H1 (cell line): ENCODE data around the gene VWA2. TPM values are rescaled to one million over a fixed set of nuclear protein-coding genes. Genes with fewer than 3 reads are reported as not detected.

ENCODE experiments used
- polyA plus RNA-seq, 7 experiments: library from polyadenylated mRNA; depleted of rRNA in 3 of 7; stranded (reverse) in 5 of 7; unstranded in 2 of 7; fragments of >200 nt in 5 of 7; fragments of 200-250 nt in 2 of 7; gene quantifications; 1 replicate in 5 of 7; 2 replicates in 1 of 7; 4 replicates in 1 of 7; pipeline versions ENCODE4 v1.2.1 to v1.2.3, GENCODE V29; 2011 to 2013; ENCODE audit warnings: missing spikeins in 2 of 7, mixed read lengths in 2 of 7
- total RNA-seq: library from RNA; stranded (reverse); fragmentation: NEBNext Ultra II Directional; extraction: Animal tissue kit (Norgen Biotek cat#: 25700); gene quantifications from 2 replicates; pipeline ENCODE4 v1.2.1, GENCODE V29; 2021
- TF ChIP-seq, protein P1 (sequence below): fragments of 300-600 bp; sonication (generic); IDR thresholded peaks from 2 replicates; pipeline ENCODE4 v1.7.1; 2012; ENCODE audit warnings: low read length, moderate library complexity, mild to moderate bottlenecking, inconsistent platforms; ENCODE audit not compliant: insufficient replicate concordance

VWA2 gene
- total and polyA plus RNA-seq, 2 of the 8 experiments (the other 6 are each of a cell fraction or from before 2014, with no cell fraction given), result 2.8 to 2.9 TPM

DNA sequence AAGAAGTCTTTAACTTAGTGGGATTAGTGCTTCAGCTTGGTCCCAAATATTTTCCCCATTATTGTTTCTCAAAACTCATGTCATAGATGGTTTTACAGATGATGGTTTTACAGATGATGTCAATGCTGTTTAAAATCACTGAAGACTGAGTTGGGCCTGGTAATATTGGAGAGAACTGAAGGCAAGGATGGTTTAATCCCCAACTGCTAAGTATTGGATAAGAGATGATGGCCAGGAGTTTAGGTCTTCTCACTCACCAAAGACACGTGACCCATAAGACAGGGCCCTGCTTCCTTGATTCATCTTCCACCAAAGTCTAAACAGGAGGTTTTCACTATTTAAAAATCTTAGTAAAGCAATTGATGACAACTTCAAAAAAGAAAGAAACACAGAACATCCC is 56.3 kb downstream of the VWA2 start (continued):
- TF ChIP-seq, protein P1, sequence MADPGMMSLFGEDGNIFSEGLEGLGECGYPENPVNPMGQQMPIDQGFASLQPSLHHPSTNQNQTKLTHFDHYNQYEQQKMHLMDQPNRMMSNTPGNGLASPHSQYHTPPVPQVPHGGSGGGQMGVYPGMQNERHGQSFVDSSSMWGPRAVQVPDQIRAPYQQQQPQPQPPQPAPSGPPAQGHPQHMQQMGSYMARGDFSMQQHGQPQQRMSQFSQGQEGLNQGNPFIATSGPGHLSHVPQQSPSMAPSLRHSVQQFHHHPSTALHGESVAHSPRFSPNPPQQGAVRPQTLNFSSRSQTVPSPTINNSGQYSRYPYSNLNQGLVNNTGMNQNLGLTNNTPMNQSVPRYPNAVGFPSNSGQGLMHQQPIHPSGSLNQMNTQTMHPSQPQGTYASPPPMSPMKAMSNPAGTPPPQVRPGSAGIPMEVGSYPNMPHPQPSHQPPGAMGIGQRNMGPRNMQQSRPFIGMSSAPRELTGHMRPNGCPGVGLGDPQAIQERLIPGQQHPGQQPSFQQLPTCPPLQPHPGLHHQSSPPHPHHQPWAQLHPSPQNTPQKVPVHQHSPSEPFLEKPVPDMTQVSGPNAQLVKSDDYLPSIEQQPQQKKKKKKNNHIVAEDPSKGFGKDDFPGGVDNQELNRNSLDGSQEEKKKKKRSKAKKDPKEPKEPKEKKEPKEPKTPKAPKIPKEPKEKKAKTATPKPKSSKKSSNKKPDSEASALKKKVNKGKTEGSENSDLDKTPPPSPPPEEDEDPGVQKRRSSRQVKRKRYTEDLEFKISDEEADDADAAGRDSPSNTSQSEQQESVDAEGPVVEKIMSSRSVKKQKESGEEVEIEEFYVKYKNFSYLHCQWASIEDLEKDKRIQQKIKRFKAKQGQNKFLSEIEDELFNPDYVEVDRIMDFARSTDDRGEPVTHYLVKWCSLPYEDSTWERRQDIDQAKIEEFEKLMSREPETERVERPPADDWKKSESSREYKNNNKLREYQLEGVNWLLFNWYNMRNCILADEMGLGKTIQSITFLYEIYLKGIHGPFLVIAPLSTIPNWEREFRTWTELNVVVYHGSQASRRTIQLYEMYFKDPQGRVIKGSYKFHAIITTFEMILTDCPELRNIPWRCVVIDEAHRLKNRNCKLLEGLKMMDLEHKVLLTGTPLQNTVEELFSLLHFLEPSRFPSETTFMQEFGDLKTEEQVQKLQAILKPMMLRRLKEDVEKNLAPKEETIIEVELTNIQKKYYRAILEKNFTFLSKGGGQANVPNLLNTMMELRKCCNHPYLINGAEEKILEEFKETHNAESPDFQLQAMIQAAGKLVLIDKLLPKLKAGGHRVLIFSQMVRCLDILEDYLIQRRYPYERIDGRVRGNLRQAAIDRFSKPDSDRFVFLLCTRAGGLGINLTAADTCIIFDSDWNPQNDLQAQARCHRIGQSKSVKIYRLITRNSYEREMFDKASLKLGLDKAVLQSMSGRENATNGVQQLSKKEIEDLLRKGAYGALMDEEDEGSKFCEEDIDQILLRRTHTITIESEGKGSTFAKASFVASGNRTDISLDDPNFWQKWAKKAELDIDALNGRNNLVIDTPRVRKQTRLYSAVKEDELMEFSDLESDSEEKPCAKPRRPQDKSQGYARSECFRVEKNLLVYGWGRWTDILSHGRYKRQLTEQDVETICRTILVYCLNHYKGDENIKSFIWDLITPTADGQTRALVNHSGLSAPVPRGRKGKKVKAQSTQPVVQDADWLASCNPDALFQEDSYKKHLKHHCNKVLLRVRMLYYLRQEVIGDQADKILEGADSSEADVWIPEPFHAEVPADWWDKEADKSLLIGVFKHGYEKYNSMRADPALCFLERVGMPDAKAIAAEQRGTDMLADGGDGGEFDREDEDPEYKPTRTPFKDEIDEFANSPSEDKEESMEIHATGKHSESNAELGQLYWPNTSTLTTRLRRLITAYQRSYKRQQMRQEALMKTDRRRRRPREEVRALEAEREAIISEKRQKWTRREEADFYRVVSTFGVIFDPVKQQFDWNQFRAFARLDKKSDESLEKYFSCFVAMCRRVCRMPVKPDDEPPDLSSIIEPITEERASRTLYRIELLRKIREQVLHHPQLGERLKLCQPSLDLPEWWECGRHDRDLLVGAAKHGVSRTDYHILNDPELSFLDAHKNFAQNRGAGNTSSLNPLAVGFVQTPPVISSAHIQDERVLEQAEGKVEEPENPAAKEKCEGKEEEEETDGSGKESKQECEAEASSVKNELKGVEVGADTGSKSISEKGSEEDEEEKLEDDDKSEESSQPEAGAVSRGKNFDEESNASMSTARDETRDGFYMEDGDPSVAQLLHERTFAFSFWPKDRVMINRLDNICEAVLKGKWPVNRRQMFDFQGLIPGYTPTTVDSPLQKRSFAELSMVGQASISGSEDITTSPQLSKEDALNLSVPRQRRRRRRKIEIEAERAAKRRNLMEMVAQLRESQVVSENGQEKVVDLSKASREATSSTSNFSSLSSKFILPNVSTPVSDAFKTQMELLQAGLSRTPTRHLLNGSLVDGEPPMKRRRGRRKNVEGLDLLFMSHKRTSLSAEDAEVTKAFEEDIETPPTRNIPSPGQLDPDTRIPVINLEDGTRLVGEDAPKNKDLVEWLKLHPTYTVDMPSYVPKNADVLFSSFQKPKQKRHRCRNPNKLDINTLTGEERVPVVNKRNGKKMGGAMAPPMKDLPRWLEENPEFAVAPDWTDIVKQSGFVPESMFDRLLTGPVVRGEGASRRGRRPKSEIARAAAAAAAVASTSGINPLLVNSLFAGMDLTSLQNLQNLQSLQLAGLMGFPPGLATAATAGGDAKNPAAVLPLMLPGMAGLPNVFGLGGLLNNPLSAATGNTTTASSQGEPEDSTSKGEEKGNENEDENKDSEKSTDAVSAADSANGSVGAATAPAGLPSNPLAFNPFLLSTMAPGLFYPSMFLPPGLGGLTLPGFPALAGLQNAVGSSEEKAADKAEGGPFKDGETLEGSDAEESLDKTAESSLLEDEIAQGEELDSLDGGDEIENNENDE, result no peak
